Measurements from ENCODE around the gene NDUFS7.

GRCh38 chr19:1390890-1391423 is 7.2 kb downstream of the NDUFS7 start:
- TF ChIP-seq CTCF (IDR thresholded peaks at IDR 0.05) (no peak), POLR2A (IDR thresholded peaks at IDR 0.05) (no peak), POLR2AphosphoS5 (IDR thresholded peaks at IDR 0.05) (no peak)

All from prostate gland (tissue), 2 donors.